ENCODE data around the gene SNCA. TPM values are rescaled to one million over a fixed set of nuclear protein-coding genes. Genes with fewer than 3 reads are reported as not detected.

The SNCA gene
- polyA plus RNA-seq, 3 donors, result 13.2 to 39.4 (median 24.3) TPM

DNA sequence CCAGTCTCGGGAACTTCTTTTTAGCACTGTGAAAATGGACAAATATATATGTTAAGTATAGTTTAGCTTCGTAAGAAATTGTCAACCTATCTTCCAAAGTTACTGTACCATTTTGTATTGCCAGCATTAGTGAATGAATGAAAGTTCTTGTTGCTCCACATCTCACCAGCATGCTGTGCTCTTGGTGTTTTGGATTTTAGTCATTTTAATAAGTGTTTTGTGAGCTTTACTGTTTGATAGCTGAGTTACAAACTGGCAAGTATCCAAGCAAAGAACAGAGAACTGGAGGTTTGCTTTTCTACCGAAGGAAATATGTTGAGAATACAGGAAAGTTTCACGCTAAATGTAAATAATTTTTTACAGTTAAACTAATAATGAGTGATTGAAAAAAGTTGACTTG is 33.0 kb downstream of the SNCA start:
- Histone ChIP-seq H3K79me2 (ENCODE audit: insufficient read depth, low read length) (no peaks in the 10 kb centered on the region), H3K36me3 (replicated peaks in 1 of 2; ENCODE audit: control insufficient read depth in 1 of 2, insufficient read depth in 2 of 2, low read length in 2 of 2) (no peaks in the 10 kb centered on the region), H3K27ac (ENCODE audit: low read depth in 1 of 2, low read length in 2 of 2) (no peak overlapping the region), H3K27me3 (ENCODE audit: control insufficient read depth in 2 of 2, insufficient read depth in 2 of 2, low read length in 2 of 2) (no peaks in the 10 kb centered on the region), H3K4me1 (ENCODE audit: control insufficient read depth in 1 of 2, insufficient read depth in 2 of 2, low read length in 2 of 2) (no peaks in the 10 kb centered on the region), H3K9ac (ENCODE audit: insufficient read depth, low read length, poor library complexity, severe bottlenecking) (no peak overlapping the region), H2AFZ (ENCODE audit: insufficient read depth, low read depth, low read length, poor library complexity, severe bottlenecking) (no peak overlapping the region), H3K9me3 (replicated peaks in 1 of 2; ENCODE audit: control insufficient read depth in 1 of 2, insufficient read depth in 1 of 2, low read length in 2 of 2) (no peaks in the 10 kb centered on the region), H3K4me2 (replicated peaks; ENCODE audit: extremely low read depth, low read length, poor library complexity, severe bottlenecking) (no peak overlapping the region), H3K4me3 (replicated peaks in 1 of 3; ENCODE audit: low read depth in 2 of 3, low read length in 3 of 3) (no peak overlapping the region), H4K20me1 (ENCODE audit: insufficient read depth, low read length) (no peaks in the 10 kb centered on the region)
- Mint-ChIP-seq H3K36me3 (peaks cover 6 to 9% of the 10 kb centered on the region in 2 donors), H3K9me3 (peaks cover 0 to 3% (median 0%) of the 10 kb centered on the region in 7 donors), H3K4me1 (no peaks in the 10 kb centered on the region), H3K27ac (no peak overlapping the region), H3K27me3 (ENCODE audit: low read depth in 3 of 3) (peaks cover 0 to 2% (median 0%) of the 10 kb centered on the region in 3 donors), H3K4me3 (no peak overlapping the region)
- WGBS (ENCODE audit: insufficient coverage), result no CpG with 5 or more reads among the region's 4 CpGs
- DNase-seq, result no peak
- intact Hi-C loops (cut with micrococcal nuclease), result no loop called here
- TF ChIP-seq, protein P1, sequence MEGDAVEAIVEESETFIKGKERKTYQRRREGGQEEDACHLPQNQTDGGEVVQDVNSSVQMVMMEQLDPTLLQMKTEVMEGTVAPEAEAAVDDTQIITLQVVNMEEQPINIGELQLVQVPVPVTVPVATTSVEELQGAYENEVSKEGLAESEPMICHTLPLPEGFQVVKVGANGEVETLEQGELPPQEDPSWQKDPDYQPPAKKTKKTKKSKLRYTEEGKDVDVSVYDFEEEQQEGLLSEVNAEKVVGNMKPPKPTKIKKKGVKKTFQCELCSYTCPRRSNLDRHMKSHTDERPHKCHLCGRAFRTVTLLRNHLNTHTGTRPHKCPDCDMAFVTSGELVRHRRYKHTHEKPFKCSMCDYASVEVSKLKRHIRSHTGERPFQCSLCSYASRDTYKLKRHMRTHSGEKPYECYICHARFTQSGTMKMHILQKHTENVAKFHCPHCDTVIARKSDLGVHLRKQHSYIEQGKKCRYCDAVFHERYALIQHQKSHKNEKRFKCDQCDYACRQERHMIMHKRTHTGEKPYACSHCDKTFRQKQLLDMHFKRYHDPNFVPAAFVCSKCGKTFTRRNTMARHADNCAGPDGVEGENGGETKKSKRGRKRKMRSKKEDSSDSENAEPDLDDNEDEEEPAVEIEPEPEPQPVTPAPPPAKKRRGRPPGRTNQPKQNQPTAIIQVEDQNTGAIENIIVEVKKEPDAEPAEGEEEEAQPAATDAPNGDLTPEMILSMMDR (IDR thresholded peaks at IDR 0.05), result no peak

DNA sequence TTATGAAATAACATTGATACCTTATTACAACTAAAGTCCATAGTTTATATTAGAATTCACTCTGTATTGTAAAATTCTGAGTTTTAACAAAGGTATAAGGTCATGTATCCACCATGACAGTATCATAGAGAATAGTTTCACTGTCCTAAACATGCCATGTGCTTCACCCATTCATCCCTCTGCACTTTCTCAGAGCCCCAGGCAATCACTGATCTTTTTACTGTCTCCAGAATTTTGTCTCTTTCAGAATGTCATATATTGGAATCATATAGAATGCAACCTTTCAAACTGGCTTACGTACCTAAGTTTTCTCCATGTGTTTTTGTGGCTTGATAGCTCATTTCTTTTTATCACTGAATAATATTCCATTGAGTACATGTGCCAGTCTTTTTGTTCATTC is 33.9 kb downstream of the SNCA start:
- no peaks in the 10 kb centered on the region for H3K36me3 ChIP-seq (replicated peaks in 1 of 2; ENCODE audit: control insufficient read depth in 1 of 2, insufficient read depth in 2 of 2, low read length in 2 of 2)
- H3K9me3 ChIP-seq (replicated peaks in 1 of 2; ENCODE audit: control insufficient read depth in 1 of 2, insufficient read depth in 1 of 2, low read length in 2 of 2), result no peaks in the 10 kb centered on the region
- TF ChIP-seq, protein P1 (IDR thresholded peaks at IDR 0.05), result no peak
- peaks cover 2 to 9% of the 10 kb centered on the region in 2 donors for H3K36me3 Mint-ChIP-seq
- H4K20me1 ChIP-seq (ENCODE audit: insufficient read depth, low read length), result no peaks in the 10 kb centered on the region
- no peak overlapping the region for H2AFZ ChIP-seq (ENCODE audit: insufficient read depth, low read depth, low read length, poor library complexity, severe bottlenecking)
- H3K27me3 Mint-ChIP-seq (ENCODE audit: low read depth in 3 of 3), result peaks cover 0 to 2% (median 0%) of the 10 kb centered on the region in 3 donors
- WGBS (ENCODE audit: insufficient coverage), result no CpG with 5 or more reads among the region's 1 CpG
- intact Hi-C loops (cut with micrococcal nuclease), result no loop called here
- no peak overlapping the region for H3K27ac Mint-ChIP-seq
- no peak overlapping the region for H3K9ac ChIP-seq (ENCODE audit: insufficient read depth, low read length, poor library complexity, severe bottlenecking)
- H3K4me1 ChIP-seq (ENCODE audit: control insufficient read depth in 1 of 2, insufficient read depth in 2 of 2, low read length in 2 of 2), result no peaks in the 10 kb centered on the region
- no peaks in the 10 kb centered on the region for H3K27me3 ChIP-seq (ENCODE audit: control insufficient read depth in 2 of 2, insufficient read depth in 2 of 2, low read length in 2 of 2)
- H3K4me3 Mint-ChIP-seq, result no peak overlapping the region
- no peaks in the 10 kb centered on the region for H3K79me2 ChIP-seq (ENCODE audit: insufficient read depth, low read length)
- H3K4me1 Mint-ChIP-seq, result no peaks in the 10 kb centered on the region
- H3K9me3 Mint-ChIP-seq, result peaks cover 0 to 3% (median 0%) of the 10 kb centered on the region in 7 donors
- H3K27ac ChIP-seq (ENCODE audit: low read depth in 1 of 2, low read length in 2 of 2), result no peak overlapping the region
- no peak overlapping the region for H3K4me2 ChIP-seq (replicated peaks; ENCODE audit: extremely low read depth, low read length, poor library complexity, severe bottlenecking)
- no peak for DNase-seq
- no peak overlapping the region for H3K4me3 ChIP-seq (replicated peaks in 1 of 3; ENCODE audit: low read depth in 2 of 3, low read length in 3 of 3)
